HTERT RPE-1 (cell line): ENCODE data around the gene DHX35.

Experiments
- in situ Hi-C: fragments of 300-500 bp; cut with MboI; formaldehyde crosslinking; loops from 4 replicates; pipeline ENCODE4 v1.14.3; 2020; ENCODE audit warnings: low sequenced_read_pairs

Gene DHX35

GRCh38 chr20:38962044-38962927 is at the start of gene DHX35:
TSS of gene DHX35 (plus strand) at chr20:38962344. CDS start at chr20:38962368, 24 bp downstream.
- in situ Hi-C loops: no loop called here

- in situ Hi-C loops: no loop called here
These were observed 46.8 kb upstream of the DHX35 start for GRCh38 chr20:38915355-38915754.

GRCh38 chr20:38917657-38918056 is 44.5 kb upstream of the DHX35 start:
- in situ Hi-C loops: no loop called here

GRCh38 chr20:38918172-38918571 is 44.0 kb upstream of the DHX35 start:
- in situ Hi-C loops: no loop called here

DNA sequence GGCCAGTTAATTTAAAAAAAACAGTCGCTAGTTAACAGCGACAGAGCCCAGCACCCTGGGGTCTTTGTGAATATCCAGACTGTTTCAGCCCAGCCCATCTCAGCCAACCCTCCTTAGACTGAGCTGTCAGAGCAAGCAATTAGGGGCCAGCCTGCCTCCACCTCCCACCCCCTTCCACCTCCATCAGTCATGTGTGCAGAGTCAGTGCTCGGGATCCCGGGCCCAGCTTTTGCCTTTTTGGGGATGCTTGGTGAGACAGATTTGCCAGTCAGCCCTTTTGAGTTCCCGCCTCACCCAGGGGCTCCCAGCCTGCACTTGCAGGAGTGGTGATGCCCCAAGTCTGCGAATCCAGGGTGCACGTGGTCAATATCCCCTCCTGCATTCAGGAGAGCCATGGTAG is 42.5 kb upstream of the DHX35 start:
- in situ Hi-C loops: no loop called here

GRCh38 chr20:38920411-38920810 is 41.7 kb upstream of the DHX35 start:
- in situ Hi-C loops: no loop called here

DNA sequence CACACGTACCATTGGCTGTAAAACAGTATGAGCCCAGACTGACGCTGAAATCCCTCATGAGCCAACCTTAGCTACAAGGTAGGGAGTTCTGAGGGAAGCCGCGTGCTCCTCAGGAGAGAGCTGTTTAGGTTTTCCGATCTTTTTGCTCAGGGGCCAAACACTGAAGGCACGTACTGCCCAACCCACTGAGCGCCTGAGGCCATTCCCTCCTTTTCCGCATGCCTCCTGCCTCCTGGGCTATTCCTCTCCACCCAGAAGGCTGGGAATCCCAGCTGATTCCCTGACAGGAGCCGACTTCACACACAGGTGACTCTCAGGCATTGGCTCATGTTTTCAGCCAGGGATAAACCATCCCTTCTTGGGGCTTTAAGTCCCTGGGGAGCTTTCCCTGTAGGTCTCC is 41.3 kb upstream of the DHX35 start:
- in situ Hi-C loops: no loop called here

DNA sequence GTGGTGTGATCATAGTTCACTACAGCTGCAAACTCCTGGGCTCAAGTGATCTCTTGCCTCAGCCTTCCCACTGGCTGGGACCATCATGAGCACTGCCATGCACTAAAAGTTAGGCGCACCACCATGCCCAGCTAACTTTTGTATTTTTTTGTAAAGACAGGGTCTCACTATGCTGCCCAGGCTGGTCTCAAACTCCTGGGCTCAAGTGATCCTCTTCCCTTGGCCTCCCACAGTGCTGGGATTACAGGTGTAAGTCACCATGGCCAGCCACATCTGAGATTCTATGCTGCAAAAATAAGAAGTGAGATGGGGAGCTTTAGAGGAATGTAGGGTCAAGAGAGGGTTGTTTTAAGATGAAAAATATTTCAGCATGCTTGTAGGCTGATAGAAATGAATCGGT is 37.4 kb upstream of the DHX35 start:
- in situ Hi-C loops: no loop called here

DNA sequence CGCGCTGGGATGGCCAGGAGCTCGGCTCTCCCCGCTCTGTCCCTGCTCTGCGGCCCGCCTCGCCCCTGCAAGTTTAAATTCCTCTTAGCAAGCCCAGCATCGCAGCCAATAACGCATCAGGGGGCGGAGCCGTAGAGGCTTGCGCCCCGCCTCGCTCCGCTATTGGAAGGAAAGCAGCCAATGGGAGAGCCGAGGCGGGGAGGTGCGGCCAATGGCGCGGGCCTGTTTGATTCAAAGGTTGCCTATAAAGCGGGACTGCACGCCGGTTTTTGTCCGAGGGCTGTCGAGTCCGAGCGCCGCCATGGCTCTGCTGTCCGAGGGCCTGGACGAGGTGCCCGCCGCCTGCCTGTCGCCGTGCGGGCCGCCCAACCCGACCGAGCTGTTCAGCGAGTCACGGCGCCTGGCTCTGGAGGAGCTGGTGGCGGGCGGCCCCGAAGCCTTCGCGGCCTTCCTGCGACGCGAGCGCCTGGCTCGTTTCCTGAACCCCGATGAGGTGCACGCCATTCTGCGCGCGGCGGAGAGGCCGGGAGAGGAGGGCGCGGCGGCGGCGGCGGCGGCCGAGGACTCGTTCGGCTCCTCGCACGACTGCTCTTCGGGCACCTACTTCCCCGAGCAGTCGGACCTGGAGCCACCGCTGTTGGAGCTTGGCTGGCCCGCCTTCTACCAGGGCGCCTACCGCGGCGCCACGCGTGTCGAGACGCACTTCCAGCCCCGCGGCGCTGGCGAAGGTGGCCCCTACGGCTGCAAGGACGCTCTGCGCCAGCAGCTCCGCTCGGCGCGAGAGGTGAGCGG is 35.8 kb upstream of the DHX35 start, which contains the start of gene FAM83D:
Gene FAM83D, plus strand, starts transcription at position 276 of the 792 bp plus-strand sequence. Its CDS starts 26 bp downstream, at position 302.
- in situ Hi-C loops: no loop called here

DNA sequence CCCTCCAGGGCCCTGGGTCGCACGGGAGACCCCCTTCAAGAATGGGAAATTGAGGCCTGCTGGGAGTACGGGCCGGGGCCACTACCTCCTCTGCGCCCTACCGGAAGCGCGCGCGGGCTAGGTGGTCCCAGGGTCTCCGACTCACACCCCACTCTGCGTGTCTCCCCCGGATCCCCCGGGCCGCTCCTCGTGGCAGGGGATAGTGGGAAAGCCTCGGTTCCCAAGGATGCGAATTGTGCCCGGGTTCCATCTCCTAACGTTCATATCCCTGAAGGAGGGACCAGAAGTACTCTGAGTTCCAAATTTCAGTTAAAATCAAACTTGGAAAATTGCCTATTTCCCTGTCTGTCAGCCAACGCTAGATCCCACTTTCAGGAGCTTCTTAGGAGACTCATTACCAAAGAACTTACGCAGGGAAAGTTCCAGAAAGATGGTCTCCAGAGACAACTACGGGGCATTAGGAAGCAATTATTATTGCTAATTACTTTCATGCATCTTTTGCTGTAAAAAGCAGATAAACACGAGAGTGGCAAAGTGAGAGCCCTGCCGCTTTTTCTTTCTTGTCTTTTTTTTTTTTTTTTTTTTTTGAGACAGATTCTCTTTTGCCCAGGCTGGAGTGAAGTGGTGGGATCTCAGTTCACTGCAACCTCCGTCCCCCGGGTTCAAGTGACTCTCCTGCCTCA is 35.1 kb upstream of the DHX35 start:
- in situ Hi-C loops: no loop called here

DNA sequence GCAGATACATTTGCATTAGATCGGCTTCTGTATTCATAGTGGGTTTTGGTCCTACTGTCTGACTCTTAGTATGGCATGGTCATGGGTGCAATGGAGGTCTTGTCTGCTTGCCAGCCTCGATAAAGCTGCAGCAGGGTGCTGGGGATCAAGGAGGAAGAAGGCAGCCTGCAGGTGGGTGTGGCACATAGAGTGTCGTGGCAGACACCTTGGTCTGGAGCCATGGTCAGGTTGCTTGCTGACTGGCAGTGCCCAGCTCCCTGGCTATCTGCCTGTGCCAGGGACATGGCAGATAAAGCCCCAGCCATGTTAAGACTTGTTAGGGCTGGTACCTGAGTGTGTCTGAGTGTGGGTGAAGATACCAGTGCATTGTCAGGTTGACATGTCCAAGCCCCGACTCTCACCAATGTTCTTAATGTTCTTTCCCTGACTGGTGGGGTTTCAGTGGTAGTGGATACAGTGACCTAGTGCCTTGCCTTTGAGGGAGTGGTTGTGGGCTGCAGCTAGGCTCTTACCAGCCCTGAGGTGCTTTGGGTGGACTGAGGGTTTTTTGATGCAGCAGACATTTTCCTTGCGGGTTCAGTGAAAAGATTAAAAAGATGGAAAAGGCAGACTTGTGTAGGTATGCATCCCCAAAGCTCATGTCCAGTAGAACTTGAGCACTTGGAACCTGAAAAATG is 34.1 kb upstream of the DHX35 start:
- in situ Hi-C loops: no loop called here

DNA sequence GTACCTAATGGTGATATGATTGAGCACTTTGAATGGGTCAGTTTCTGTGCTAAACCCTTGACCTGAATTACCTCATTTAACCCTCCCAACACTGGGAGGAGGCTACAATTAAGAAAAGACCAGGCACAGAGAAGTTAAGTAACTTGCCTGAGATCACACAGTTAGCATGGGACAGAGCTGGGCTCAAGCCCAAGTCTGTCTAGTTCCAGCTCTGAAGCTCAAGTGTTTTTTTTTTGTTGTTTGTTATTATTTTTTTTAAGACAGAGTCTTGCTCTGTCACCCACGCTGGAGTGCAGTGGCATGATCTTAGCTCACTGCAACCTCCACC is 31.9 kb upstream of the DHX35 start:
- in situ Hi-C loops: no loop called here

- in situ Hi-C loops: no loop called here
These were observed 30.2 kb upstream of the DHX35 start for GRCh38 chr20:38931984-38932383.

DNA sequence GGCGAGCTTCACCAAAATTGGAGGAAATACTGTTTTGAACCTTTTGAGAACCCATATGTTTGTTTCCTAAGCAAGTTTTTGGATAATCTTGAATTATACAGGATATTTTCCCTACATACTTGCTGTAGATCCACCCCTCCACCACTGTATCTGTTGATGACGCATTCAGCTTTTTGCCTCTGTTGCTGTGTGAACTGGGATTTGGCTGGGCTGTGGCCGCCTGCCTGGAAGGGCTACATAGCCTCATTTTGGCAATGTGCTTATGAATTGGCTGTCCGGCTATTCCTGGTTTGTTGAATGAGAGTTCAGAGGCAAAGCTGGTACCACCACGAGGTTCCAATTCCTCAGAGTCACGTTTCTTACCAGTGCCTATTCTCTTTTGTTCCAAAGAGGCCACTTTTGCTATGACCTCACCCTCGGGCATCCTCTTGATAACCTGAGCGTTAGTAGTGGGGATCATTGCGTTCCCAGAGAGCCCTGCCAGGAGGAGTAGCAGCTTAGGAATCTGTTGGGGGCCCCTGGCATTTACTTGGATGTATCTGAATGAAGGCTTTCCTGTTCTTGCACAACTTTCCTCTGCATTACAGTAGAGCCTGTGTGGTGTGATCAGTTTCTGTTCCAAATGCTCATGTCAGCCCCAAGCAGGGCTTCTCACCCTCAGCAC is 29.6 kb upstream of the DHX35 start:
- in situ Hi-C loops: no loop called here

- in situ Hi-C loops: no loop called here
These were observed 27.6 kb upstream of the DHX35 start for GRCh38 chr20:38934530-38934929.

DNA sequence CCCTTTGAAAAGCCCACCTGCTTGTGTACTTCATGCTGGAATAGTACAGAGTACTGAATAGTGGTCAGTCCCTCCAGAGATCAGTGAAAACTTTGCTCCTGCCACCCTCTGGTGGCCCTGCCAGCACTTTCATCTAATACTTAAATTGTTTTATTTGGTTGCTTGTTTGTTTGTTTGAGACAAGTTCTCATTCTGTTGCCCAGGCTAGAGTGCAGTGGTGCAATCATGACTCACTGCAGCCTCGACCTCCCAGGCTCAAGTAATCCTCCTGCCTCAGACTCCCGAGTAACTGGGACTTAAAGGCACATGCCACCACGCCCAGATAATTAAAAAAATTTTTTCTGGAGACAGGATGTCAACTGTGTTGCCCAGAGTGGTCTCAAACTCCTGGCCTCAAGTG is 26.9 kb upstream of the DHX35 start:
- in situ Hi-C loops: no loop called here

DNA sequence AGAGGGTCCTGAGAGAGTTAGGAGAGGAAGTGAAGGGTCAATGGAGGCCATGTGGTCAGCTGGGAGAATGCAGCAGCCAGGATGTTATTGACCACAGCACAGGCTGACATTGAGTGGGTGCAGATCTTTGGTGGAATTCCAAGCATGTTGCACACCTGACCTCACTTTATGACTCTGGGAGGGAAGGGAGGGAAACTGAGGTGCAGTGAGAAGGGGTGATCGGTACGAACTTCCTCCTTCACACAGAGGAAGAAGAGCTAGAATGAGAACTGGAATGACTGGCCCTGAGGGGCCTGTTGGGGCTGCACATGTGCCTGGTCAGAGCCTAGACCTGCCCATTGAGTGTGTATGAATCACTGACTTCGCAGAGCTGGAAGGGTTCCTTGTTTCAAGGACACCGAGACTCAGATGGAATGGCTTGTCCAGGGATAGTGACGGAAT is 26.2 kb upstream of the DHX35 start:
- in situ Hi-C loops: no loop called here

GRCh38 chr20:38937000-38937399 is 25.1 kb upstream of the DHX35 start:
- in situ Hi-C loops: no loop called here

DNA sequence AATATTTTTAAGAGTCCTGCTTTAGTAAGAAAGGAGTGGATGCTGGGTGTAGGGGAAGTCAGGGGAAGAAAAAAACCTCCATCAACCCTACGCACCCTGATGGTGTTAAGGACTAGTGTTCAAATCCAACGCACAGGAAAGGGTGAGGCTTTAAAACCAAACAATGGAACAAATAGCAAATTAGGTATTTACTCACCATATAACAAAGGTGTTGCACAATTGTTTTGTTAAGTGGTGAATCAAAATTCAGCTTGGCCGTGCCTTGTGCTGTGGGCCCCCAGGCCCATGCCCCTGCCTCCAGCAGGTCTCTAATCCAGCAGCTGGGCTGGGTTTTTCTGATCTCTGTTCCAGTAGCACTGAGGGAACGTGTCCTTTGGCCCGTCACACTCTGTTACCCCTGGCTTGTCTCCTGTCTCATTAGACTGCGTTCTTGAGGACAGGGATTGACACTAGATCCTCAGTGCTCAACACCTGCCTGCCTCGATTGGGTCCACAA is 24.1 kb upstream of the DHX35 start:
- in situ Hi-C loops: no loop called here

DNA sequence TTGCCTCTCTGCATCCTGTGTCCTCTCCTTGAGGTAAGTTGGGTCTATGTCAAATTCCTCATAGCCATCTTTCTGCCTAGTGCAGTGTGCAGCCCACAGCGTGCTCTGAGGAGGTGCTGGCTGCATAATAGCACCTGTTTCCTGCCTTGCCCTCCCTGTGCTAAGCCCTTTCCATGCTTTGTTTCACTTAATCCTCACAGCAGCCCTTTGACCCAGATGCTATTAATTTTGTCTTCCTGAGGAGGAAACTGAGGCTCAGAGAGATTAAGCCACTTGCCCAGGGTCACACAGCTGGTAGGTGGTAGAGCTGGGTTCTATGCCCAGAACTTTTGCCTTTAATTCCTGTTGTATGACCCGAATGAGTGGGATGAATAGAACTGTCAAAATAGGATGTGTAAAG is 22.5 kb upstream of the DHX35 start:
- in situ Hi-C loops: no loop called here
